ENCODE results near the gene STX18. TPM values are rescaled to one million over a fixed set of nuclear protein-coding genes. Genes with fewer than 3 reads are reported as not detected.

STX18 gene
- total RNA-seq, 4 donors from 2014 or later = 9.2 to 56.9 (median 42.1) TPM

DNA sequence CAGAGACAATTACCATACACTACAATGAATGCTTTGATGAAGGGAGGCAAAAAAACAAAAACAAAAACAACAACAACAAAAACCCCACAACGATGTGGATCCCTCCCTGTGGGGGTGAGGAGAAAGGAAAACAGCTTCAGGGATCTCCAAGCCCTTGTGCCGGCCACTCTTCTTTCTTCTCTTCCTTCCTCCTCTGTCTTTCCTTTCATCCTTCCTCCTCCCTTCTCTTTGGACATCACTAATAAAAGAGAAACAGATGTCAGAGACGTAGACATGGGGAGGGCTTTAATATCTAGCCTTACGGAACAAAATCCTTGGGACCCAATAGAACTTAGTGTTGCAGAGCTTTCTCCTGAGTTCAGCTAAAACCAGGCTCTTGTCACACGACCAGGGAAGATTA, 18.8 kb upstream of the STX18 start:
- intact Hi-C loops (cut with DNase I; ENCODE audit: low total_unique reads) = no loop called here
- in situ Hi-C loops (cut with MboI; ENCODE audit: low pct_ligation_motif_present in 1 of 4, low pct_unique_long_range_greater_than_20kb in 1 of 4, low sequenced_read_pairs in 3 of 4) = no loop called here
- TF ChIP-seq, protein P1, sequence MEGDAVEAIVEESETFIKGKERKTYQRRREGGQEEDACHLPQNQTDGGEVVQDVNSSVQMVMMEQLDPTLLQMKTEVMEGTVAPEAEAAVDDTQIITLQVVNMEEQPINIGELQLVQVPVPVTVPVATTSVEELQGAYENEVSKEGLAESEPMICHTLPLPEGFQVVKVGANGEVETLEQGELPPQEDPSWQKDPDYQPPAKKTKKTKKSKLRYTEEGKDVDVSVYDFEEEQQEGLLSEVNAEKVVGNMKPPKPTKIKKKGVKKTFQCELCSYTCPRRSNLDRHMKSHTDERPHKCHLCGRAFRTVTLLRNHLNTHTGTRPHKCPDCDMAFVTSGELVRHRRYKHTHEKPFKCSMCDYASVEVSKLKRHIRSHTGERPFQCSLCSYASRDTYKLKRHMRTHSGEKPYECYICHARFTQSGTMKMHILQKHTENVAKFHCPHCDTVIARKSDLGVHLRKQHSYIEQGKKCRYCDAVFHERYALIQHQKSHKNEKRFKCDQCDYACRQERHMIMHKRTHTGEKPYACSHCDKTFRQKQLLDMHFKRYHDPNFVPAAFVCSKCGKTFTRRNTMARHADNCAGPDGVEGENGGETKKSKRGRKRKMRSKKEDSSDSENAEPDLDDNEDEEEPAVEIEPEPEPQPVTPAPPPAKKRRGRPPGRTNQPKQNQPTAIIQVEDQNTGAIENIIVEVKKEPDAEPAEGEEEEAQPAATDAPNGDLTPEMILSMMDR (IDR thresholded peaks at IDR 0.05) = no peak
- TF ChIP-seq POLR2AphosphoS5 (IDR thresholded peaks at IDR 0.05) = no peak
- TF ChIP-seq POLR2A (IDR thresholded peaks at IDR 0.05) = no peak
- no peak for TF ChIP-seq EP300 (IDR thresholded peaks at IDR 0.05; ENCODE audit: low read depth)
- Histone ChIP-seq H3K36me3 (no peaks in the 10 kb centered on the region), H3K27me3 (no peaks in the 10 kb centered on the region), H3K27ac (no peak overlapping the region), H3K4me1 (no peaks in the 10 kb centered on the region), H3K9me3 (no peaks in the 10 kb centered on the region), H3K4me3 (no peak overlapping the region)
- DNase-seq = no peak
- WGBS, 2 donors (ENCODE audit: low coverage in 1 of 2) = 64 to 74% methylated on average over 5 of the region's 5 CpGs

DNA sequence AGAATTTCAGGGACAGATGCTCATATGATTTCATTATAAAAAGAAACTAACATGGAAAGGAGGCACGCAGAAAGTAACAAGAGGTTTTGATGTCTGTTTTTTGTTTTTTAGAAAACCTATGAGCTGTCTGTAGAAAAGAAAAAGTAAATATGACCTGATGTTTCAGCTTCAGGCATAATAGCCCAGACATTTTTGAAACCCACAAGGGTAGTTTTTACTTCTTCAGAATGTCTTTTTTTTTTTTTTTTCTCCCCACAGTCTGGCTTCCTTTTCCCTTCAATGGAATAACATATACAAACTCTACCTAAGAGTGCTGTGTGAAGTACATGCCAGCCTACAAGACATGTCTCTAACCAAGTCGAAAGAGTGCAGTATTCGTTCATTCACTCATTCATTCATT, 18.3 kb upstream of the STX18 start:
- no peak overlapping the region for H3K4me3 ChIP-seq
- in situ Hi-C loops (cut with MboI; ENCODE audit: low pct_ligation_motif_present in 1 of 4, low pct_unique_long_range_greater_than_20kb in 1 of 4, low sequenced_read_pairs in 3 of 4) = no loop called here
- intact Hi-C loops (cut with DNase I; ENCODE audit: low total_unique reads) = no loop called here

GRCh38 chr4:4559596-4559995, 17.7 kb upstream of the STX18 start:
- Histone ChIP-seq H3K4me1 (no peaks in the 10 kb centered on the region), H3K4me3 (no peak overlapping the region), H3K27ac (no peak overlapping the region), H3K9me3 (no peaks in the 10 kb centered on the region), H3K36me3 (no peaks in the 10 kb centered on the region), H3K27me3 (no peaks in the 10 kb centered on the region)
- in situ Hi-C loops (cut with MboI; ENCODE audit: low pct_ligation_motif_present in 1 of 4, low pct_unique_long_range_greater_than_20kb in 1 of 4, low sequenced_read_pairs in 3 of 4) = no loop called here
- no peak for DNase-seq
- intact Hi-C loops (cut with DNase I; ENCODE audit: low total_unique reads) = no loop called here
- 63 to 69% methylated on average over 4 to 6 of the region's 6 CpGs for WGBS, 2 donors (ENCODE audit: low coverage in 1 of 2)
- TF ChIP-seq, protein P1 (IDR thresholded peaks at IDR 0.05) = no peak
- no peak for TF ChIP-seq EP300 (IDR thresholded peaks at IDR 0.05; ENCODE audit: low read depth)
- no peak for TF ChIP-seq POLR2AphosphoS5 (IDR thresholded peaks at IDR 0.05)
- TF ChIP-seq POLR2A (IDR thresholded peaks at IDR 0.05) = no peak

More for the DNA sequence above, 18.3 kb upstream of the STX18 start:
- 79 to 82% methylated on average over 3 of the region's 3 CpGs for WGBS, 2 donors (ENCODE audit: low coverage in 1 of 2)
- no peak for DNase-seq
- TF ChIP-seq, protein P1 (IDR thresholded peaks at IDR 0.05) = no peak
- TF ChIP-seq POLR2AphosphoS5 (IDR thresholded peaks at IDR 0.05) = no peak
- TF ChIP-seq EP300 (IDR thresholded peaks at IDR 0.05; ENCODE audit: low read depth) = no peak
- no peak for TF ChIP-seq POLR2A (IDR thresholded peaks at IDR 0.05)
- no peaks in the 10 kb centered on the region for H3K4me1 ChIP-seq
- no peaks in the 10 kb centered on the region for H3K9me3 ChIP-seq
- H3K36me3 ChIP-seq = no peaks in the 10 kb centered on the region
- no peaks in the 10 kb centered on the region for H3K27me3 ChIP-seq
- no peak overlapping the region for H3K27ac ChIP-seq

DNA sequence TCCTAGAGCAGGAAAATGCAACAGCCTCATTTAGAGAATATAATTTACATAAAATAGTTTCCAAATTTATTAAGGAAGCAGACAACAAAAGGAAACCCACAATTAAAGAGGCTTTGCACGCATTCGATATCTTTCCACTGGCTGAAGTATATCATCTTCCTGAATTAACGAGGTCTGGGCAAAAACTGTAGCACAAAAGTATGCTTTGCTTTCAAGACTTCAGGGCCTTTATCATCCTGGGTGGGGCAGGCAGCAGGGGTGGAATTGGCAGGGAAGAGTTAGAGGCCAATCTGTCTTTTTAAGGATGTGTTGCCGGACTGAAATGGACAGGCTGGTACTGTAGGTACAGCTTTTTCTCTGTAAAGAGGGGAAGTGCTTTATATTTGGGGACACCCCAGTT, 17.0 kb upstream of the STX18 start:
- Histone ChIP-seq H3K36me3 (no peaks in the 10 kb centered on the region), H3K4me3 (no peak overlapping the region), H3K27me3 (no peaks in the 10 kb centered on the region), H3K4me1 (no peaks in the 10 kb centered on the region), H3K9me3 (no peaks in the 10 kb centered on the region), H3K27ac (no peak overlapping the region)
- no peak for DNase-seq
- WGBS, 2 donors (ENCODE audit: low coverage in 1 of 2) = 71% methylated on average over 4 of the region's 4 CpGs
- intact Hi-C loops (cut with DNase I; ENCODE audit: low total_unique reads) = no loop called here
- TF ChIP-seq POLR2A (IDR thresholded peaks at IDR 0.05) = no peak
- TF ChIP-seq EP300 (IDR thresholded peaks at IDR 0.05; ENCODE audit: low read depth) = no peak
- TF ChIP-seq, protein P1 (IDR thresholded peaks at IDR 0.05) = no peak
- no peak for TF ChIP-seq POLR2AphosphoS5 (IDR thresholded peaks at IDR 0.05)
- in situ Hi-C loops (cut with MboI; ENCODE audit: low pct_ligation_motif_present in 1 of 4, low pct_unique_long_range_greater_than_20kb in 1 of 4, low sequenced_read_pairs in 3 of 4) = no loop called here
